Stimulated activated CD4-positive, alpha-beta T cell treated with anti-CD3 and anti-CD28 coated beads, Interleukin-12 subunit alpha, Interleukin-12 subunit beta, amount 100 ng/mL, for 24 hours (primary cell): ENCODE measurements around the gene TMEM129.
"Not testable (repeated sequence)": the region's sequence is repeated elsewhere in the genome, so short reads cannot be mapped to it uniquely, and the experiment has no call there.

ENCODE experiments used
- DNase-seq, 2 experiments: peaks; one replicate each; pipeline ENCODE4 v3.0.0-alpha.2; 2020; ENCODE audit warnings: low read depth in 2 of 2

The TMEM129 gene

GRCh38 chr4:1721666-1722550 is 785 bp upstream of the TMEM129 start:
- DNase-seq, result no peak

GRCh38 chr4:1720163-1720983 is 750 bp downstream of the TMEM129 start:
- no peak for DNase-seq

GRCh38 chr4:1718095-1718850 is 2.9 kb downstream of the TMEM129 start:
- no peak for DNase-seq

- no peak for DNase-seq
Measured at GRCh38 chr4:1717129-1718094, 3.7 kb downstream of the TMEM129 start.

GRCh38 chr4:1716065-1716945 is 4.8 kb downstream of the TMEM129 start:
- no peak for DNase-seq

- DNase-seq, result no peak
Measured at GRCh38 chr4:1715002-1715758, 5.9 kb downstream of the TMEM129 start.

GRCh38 chr4:1714303-1715001 is 6.7 kb downstream of the TMEM129 start:
- no peak for DNase-seq

GRCh38 chr4:1713003-1713851 is 7.9 kb downstream of the TMEM129 start:
- peak in 1 of 2 experiments; percentile 34 for DNase-seq

GRCh38 chr4:1712216-1713002 is 8.7 kb downstream of the TMEM129 start, which contains the start of gene SLBP:
SLBP (minus strand) TSS chr4:1712319; CDS start chr4:1712188, 131 bp downstream.
- DNase-seq, result peak; percentile 99

GRCh38 chr4:1711571-1712215 is 9.4 kb downstream of the TMEM129 start:
- peak in 1 of 2 experiments; percentile 33 for DNase-seq

- no peak for DNase-seq
Measured at GRCh38 chr4:1711055-1711570, 10.0 kb downstream of the TMEM129 start.

- DNase-seq, result no peak
Measured at GRCh38 chr4:1708581-1708980, 12.5 kb downstream of the TMEM129 start.

GRCh38 chr4:1706358-1706757 is 14.8 kb downstream of the TMEM129 start:
- no peak for DNase-seq

GRCh38 chr4:1705732-1706131 is 15.4 kb downstream of the TMEM129 start:
- no peak for DNase-seq

- DNase-seq, result no peak
Measured at GRCh38 chr4:1703867-1704266, 17.3 kb downstream of the TMEM129 start.

GRCh38 chr4:1701671-1702070 is 19.5 kb downstream of the TMEM129 start:
- DNase-seq, result not testable (repeated sequence)
